Putamen (tissue), 1 donor: ENCODE measurements around the gene FRAS1.
"Not testable (repeated sequence)": the region's sequence is repeated elsewhere in the genome, so short reads cannot be mapped to it uniquely, and the experiment has no call there.

Experiments used
- DNase-seq: peaks from one replicate; pipeline ENCODE4 v3.0.0-alpha.2; 2016; ENCODE audit warnings: low spot score

FRAS1 gene

GRCh38 chr4:78548889-78549288 lies 491.8 kb downstream of the FRAS1 start:
- DNase-seq: not testable (repeated sequence)

DNA sequence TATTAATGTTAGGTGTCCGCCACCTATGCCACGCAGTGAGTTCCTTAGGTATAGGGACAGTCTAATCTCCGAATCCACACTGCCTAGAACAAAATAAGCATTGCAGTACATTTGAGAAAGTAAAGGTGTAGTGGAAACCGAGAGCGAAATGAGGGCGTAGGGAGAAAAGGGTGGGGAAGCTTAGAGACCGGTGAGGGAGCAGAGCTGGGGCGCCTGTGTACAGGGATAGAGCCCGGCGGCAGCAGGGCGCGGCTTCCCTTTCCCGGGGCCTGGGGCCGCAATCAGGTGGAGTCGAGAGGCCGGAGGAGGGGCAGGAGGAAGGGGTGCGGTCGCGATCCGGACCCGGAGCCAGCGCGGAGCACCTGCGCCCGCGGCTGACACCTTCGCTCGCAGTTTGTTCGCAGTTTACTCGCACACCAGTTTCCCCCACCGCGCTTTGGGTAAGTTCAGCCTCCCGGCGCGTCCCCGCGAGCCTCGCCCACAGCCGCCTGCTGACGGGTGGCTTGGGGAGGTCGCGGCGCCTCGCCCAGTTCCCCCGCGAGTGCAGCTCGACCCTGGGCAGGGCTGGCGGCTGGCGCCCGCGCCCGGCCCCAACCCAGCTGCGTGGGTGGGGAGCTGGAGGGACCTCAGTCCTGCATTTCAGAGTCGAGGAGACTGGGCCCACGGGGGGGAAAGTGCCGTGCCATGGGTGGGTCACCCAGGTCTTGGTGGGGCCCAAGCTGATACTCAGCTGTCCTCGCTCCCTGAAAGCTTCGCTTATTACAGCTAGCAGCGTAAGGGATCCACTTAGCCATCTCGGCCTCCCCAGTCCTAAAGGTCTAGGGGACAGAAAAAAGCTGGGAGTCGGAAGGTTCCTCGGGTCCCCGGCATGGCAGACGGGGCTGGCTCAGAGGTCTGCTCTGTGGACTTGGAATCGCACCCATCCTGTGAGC lies 494.6 kb downstream of the FRAS1 start, which contains the start of gene ANXA3:
Gene ANXA3 (plus strand): TSS at position 351 of the 932 bp plus-strand sequence. CDS start 2,704 bp downstream, outside the sequence.
- no peak for DNase-seq

DNA sequence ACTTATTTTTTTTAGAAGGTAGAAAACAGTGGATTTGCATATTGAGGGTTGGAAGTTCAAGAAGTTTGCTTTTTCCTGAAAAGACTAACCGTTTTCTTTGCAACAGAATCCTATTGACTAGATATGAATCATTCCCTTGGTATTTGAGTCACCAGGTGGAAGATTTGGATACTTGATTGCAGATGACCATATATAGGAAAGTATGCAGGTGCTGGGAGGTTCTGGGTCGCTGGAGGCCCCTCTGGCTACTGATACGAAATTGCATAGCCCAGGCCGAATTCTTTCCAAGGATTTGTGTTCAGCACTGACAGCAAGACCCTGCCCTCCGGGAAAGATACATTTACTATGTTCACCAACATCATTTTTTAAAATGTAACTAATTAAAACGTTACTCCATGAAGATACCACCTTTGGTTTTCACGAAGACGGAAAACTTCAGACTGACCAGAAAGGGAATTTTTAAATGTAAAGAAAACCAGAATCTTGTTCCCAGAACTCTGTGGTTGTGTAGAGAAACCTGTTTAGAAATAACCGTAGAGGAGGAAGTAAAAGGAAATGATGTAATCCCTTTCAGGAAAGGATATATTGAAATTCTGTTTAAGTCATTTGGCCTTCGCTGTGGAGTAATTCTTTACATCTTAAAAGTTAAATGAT lies 495.4 kb downstream of the FRAS1 start:
- no peak for DNase-seq

DNA sequence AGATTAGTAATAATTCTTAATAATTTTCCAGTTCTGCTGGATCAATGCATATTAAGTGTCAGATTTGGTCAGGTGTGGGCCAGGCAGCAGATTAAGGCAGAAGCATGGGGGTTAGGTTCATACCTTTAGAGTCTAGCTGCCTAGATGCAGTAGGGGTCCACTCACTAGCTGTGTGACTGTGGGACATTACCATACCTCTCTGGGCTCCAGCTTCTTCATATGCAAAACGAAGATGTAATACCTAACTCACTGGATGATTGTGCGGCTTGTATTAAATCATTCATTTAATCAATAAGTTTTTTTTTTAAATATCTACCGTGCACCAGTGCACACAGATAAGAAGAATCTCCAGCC lies 495.9 kb downstream of the FRAS1 start:
- no peak for DNase-seq

DNA sequence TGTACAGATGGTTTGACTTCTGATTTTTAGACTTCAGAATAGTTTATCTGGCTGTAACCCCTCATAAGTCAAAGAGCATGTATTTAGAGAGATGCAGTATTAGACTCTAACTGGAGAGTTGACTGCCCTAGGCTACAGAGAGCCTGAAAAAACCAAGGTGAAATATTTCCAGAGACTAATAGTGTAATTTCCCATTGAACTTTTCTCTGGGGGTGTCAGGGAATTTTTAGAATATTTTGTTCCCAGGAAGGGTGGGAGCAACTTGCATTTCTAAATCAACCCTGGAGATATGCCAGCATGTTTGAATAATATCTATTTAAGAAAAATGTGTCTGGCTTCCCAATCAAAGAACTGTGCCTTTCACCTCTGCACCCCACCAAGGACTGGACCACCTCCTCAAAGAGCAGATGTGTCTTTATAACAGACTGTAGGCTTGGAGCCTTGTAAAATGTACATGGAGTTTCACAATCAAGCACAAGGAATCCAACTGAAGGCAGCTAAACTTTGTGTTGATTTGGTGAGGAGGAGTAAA lies 496.5 kb downstream of the FRAS1 start:
- no peak for DNase-seq

GRCh38 chr4:78556665-78557064 lies 499.5 kb downstream of the FRAS1 start:
- DNase-seq: no peak

- no peak for DNase-seq
These were observed 500.7 kb downstream of the FRAS1 start for GRCh38 chr4:78557841-78558240.

GRCh38 chr4:78558410-78558809 lies 501.3 kb downstream of the FRAS1 start:
- no peak for DNase-seq

DNA sequence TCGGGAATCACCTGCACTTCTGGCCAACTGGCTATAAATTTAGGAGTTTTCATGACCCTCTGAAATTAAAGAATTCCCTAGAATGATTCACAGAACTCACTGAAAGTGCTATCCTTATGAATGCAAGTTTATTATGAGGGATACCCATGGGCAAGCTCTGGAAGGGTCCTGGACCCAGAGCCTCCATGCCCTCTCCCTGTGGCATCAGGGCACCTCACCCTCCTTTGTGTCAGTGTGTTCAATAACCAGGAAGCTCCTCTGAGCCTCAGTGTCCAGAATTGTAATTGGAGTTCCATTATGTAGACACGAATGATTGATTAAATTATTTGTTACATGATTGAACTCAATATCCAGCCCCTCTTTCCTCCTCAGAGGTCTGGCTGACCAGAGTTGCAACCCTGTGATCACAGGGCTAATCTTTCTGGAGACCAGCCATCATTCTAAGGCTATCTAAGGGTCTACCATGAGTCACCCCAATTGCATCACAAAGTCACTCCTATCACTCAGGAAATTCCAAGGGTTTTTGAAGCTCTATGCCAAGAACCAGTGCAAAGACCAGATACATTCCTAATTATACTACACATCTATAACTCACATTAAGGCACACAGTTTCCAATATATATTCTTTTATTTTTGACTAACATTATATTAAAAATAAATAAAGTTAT lies 503.3 kb downstream of the FRAS1 start:
- no peak for DNase-seq

- DNase-seq: no peak
These were observed 504.6 kb downstream of the FRAS1 start for GRCh38 chr4:78561677-78562076.

DNA sequence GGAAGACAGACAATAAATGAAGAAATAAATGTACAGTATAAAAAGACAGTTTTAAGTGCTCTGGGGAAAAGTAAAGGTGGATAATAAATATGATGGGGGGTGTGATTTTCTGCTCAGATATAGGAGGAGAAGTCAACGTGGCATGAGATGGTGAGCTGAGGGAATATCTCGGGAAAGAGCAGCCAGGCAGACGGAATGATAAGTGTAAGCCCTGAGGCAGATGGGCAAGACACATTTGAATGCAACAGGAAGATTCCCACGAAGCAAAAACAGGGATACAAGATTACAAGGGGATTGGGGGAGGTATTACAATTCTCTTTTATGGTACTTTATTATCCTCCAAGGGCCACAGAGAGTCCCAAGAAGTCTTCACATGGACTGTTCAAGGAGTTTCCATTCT lies 505.6 kb downstream of the FRAS1 start:
- DNase-seq: no peak

DNA sequence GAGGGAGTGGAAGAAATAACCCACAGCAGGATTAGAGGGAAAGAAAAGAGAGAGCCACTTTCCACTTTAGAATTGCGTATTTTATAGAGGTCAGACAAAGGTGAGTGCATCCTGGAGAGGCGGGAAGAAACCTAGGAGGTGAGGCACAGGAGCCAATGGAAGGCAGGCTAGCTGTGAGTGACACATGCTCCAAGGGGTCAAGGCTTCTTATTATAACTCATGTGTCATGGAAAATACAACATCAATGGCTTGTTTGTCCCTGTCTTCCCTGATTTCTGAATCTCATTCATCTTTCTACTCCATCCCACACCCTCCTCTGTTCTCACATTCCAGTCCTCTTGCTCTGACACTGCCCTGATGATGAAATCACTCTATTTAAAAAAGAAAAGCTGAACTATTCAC lies 508.8 kb downstream of the FRAS1 start:
- DNase-seq: no peak

- no peak for DNase-seq
These were observed 509.8 kb downstream of the FRAS1 start for GRCh38 chr4:78566834-78567499.

GRCh38 chr4:78567500-78568060 lies 510.5 kb downstream of the FRAS1 start:
- no peak for DNase-seq

DNA sequence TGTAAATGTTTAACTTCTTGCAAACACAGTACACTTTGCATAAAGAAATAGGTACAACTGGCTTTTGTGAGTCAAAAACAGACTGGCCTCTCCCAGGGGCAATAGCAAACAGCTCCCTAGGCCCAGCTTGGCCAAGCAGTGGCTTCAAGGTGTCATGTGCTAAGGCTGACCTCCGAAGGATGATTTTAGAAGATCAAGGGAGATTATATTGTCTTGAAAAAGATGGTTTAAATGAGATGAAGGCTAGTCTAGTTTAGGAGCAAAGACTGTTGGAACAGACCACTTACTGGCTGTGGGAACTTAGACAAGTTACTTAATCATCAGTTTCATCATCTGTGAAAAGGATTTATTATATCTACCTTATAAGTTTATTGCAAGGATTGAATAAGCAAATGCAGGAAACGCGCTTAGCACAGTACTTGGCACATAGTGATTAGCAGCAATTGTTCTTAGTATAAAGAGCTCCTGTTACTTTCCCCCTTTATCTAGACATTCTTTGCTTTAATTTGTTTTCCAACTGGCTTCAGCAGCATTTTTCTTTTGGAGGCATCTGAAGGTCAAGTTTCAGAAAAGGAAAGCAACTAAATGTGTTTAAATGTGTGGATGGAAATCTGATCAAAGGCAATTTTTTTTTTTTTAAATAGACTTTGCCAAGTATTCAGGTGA lies 511.6 kb downstream of the FRAS1 start:
- DNase-seq: no peak

- no peak for DNase-seq
These were observed 512.2 kb downstream of the FRAS1 start for GRCh38 chr4:78569306-78569821.

GRCh38 chr4:78570117-78570516 lies 513.0 kb downstream of the FRAS1 start:
- no peak for DNase-seq

- DNase-seq: no peak
These were observed 514.7 kb downstream of the FRAS1 start for GRCh38 chr4:78571804-78572203.

DNA sequence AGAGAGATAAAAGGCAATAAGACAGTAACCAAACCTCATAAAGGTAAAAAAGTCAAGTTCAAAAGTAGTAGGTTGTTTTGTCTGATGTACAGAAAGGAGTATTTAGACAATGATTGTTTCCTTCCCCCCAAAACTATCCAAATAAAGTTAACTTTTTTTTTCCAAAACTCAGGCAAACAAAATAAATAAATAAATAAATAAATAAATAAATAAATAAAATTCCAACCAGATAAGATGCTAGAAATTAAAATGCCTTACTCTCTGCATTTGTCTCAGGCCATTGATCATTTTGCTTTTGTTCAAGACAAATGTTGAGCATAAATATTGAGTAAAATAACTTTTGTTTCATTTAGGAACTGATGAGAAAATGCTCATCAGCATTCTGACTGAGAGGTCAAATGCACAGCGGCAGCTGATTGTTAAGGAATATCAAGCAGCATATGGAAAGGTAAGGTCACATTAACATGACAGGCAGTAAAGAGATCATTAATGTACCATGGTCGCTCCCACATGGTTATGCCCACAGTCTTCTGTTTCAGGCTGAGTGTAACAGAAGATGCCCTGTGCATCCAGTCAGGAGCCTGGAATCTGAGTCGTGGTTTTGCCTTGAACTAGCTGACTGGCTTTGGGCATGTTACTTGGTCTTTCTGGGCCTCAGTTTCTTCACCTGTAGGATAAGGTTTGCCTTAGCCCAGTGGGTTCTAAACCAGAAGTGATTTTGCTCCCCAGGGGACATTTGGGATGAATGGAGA lies 521.7 kb downstream of the FRAS1 start:
- no peak for DNase-seq

DNA sequence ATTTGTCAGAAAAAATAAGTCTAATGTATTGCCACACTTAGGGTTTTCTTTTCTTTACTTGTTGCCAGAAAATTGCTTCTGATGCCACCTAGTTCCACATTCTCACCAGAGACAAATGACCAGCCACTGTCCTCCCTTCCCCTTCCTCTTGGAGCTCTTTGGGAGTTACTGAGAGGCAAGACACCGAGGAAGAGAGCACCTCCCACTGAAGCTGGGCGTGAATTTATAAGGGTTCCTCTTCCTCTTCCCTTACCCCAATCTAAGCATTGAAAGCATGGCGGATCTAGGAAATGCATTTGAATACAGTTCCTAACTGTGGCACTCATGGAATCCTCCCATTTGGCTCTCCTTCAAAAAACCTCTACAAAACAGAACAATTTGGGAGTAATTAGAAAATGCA lies 524.5 kb downstream of the FRAS1 start:
- no peak for DNase-seq
